ENCODE results near the gene NEURL1. TPM values are rescaled to one million over a fixed set of nuclear protein-coding genes. Genes with fewer than 3 reads are reported as not detected.

The NEURL1 gene
- total RNA-seq (2014; rRNA removed; shearing (Covaris generic)): 2.6 and 4.1 TPM in 2 replicates

GRCh38 chr10:103493362-103493915 is at the start of gene NEURL1:
NEURL1 (plus strand) TSS chr10:103493705; CDS start chr10:103494388, 683 bp downstream.
- H3K4me3 ChIP-seq: peak within 1 kb of the TSS; percentile 64
- H3K27ac ChIP-seq: peak within 1 kb of the TSS; percentile 20; the same call in 1 of the 2 replicates
- peak; percentile 55 to 70 for DNase-seq
- no peaks in the 10 kb centered on the region for H3K36me3 ChIP-seq
- H3K9me3 ChIP-seq (replicated peaks): no peaks in the 10 kb centered on the region
- H3K27me3 ChIP-seq: no peaks in the 10 kb centered on the region
- H3K4me1 ChIP-seq: peaks cover 23% of the 10 kb centered on the region

DNA sequence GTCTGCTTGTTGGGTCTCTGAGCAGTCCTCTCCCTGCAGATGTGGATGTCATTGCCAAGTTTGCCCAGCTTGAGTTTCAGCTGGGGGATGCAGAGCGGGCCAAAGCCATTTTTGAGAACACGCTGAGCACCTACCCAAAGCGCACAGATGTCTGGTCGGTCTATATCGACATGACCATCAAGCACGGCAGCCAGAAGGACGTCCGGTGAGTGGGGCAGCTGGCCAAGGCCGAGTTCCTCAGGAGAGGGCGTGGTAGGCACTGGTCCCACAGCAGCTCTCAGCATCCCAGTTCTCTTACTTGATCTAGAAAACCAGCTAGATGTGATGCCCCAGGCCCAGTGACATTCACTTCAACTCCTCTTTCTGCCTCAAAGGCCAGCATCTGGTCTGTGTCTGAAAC is 49.0 kb upstream of the NEURL1 start:
- H3K36me3 ChIP-seq: peaks cover 88% of the 10 kb centered on the region
- H3K4me3 ChIP-seq: no peak overlapping the region
- H3K9me3 ChIP-seq (replicated peaks): no peaks in the 10 kb centered on the region
- no peaks in the 10 kb centered on the region for H3K27me3 ChIP-seq
- H3K4me1 ChIP-seq: peaks cover 17% of the 10 kb centered on the region
- no peak for DNase-seq
- H3K27ac ChIP-seq: no peak overlapping the region

DNA sequence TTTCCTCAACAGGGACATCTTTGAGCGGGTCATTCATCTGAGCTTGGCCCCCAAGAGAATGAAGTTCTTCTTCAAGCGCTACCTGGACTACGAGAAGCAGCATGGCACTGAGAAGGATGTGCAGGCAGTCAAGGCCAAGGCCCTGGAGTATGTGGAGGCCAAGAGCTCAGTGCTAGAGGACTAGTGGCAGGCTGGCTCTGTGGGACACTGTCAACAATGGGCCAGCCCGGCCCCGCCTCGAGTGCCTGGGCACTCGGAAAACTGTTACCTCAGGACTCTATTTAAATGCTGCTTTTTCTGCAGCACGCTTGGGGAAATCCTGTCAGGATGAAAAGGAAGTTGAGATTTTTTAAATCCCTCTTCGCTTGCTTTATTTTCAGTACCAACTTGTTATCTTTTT is 48.1 kb upstream of the NEURL1 start:
- H3K4me1 ChIP-seq: peaks cover 9% of the 10 kb centered on the region
- no peaks in the 10 kb centered on the region for H3K27me3 ChIP-seq
- no peak overlapping the region for H3K27ac ChIP-seq
- H3K36me3 ChIP-seq: peaks cover 83% of the 10 kb centered on the region
- H3K4me3 ChIP-seq: no peak overlapping the region
- no peak for DNase-seq
- H3K9me3 ChIP-seq (replicated peaks): no peaks in the 10 kb centered on the region

DNA sequence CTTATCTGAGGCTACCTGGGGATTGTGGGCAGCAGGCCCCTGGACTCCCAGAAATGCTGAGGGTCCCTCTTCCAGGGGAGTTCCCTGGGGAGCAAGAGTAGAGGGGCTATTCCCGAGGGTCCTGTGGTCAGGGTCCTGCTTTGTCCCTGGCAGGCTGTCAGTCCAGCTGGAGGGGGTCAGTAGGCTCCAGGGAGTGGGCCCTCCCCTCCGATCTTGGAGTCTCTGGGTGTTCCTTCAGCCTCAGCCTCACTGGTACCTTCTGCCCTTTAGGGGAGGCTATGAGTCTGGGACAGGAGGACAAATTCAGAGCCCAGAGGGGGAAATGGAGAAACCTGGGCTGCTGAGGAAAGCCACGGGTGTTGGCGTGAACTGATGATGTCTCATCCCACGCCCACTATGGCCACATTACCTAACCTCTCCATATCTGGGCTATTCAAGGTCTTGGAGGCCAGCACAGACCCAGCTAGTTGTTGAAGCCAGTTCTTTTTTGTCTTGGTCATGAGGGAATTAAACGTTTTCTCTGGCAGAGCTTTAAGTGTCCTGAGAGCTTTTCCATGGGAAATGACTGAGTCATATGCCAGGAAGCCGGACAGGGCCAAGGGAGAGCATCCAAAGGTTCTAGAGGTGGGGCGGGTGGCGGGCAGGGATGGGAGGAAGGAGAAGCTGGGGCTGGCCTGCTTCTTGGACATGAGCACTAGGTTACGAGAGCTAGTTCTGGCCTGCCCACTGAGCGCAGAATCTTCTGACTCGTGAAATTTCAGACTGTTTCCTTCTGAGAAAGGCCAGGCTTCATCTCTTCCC is 47.5 kb upstream of the NEURL1 start:
- Histone ChIP-seq H3K4me1 (peaks cover 3% of the 10 kb centered on the region), H3K27ac (no peak overlapping the region), H3K9me3 (replicated peaks) (no peaks in the 10 kb centered on the region), H3K36me3 (peaks cover 77% of the 10 kb centered on the region), H3K27me3 (no peaks in the 10 kb centered on the region), H3K4me3 (no peak overlapping the region)
- no peak for DNase-seq

- Histone ChIP-seq H3K4me1 (no peaks in the 10 kb centered on the region; the same call in 1 of the 2 replicates), H3K36me3 (peaks cover 65% of the 10 kb centered on the region), H3K27me3 (no peaks in the 10 kb centered on the region), H3K27ac (no peak overlapping the region), H3K4me3 (no peak overlapping the region), H3K9me3 (replicated peaks) (no peaks in the 10 kb centered on the region)
- DNase-seq: no peak
Observed at GRCh38 chr10:103447187-103447586, 46.3 kb upstream of the NEURL1 start.

DNA sequence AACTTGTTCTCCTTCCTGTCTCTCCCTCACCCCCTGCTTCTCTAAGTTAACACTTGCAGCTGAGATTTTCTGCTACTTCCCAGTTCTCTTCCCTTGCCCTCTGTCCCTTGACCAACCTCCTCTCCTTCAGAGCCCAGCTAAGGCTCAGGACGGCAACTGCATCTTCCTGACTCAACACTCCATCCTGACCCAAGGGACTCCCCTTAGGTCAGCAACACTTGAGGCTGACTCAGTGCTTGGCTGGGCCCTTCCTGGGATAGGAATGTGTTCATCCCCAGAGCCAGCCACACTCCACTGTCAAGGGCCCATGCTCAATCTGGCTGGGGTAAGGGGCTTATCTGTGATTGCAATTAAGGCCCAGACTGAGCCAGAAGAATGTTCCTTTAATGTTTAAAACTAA is 44.8 kb upstream of the NEURL1 start:
- Histone ChIP-seq H3K4me3 (no peak overlapping the region), H3K36me3 (peaks cover 49% of the 10 kb centered on the region), H3K27ac (no peak overlapping the region), H3K4me1 (peaks cover 5% of the 10 kb centered on the region; the same call in 1 of the 2 replicates), H3K9me3 (replicated peaks) (no peaks in the 10 kb centered on the region), H3K27me3 (no peaks in the 10 kb centered on the region)
- no peak for DNase-seq

GRCh38 chr10:103449208-103450144 is 44.0 kb upstream of the NEURL1 start:
- H3K27ac ChIP-seq: no peak overlapping the region
- DNase-seq: no peak
- H3K27me3 ChIP-seq: no peaks in the 10 kb centered on the region
- peaks cover 42% of the 10 kb centered on the region for H3K36me3 ChIP-seq
- H3K9me3 ChIP-seq (replicated peaks): no peaks in the 10 kb centered on the region
- H3K4me1 ChIP-seq: peaks cover 5% of the 10 kb centered on the region; the same call in 1 of the 2 replicates
- H3K4me3 ChIP-seq: no peak overlapping the region

DNA sequence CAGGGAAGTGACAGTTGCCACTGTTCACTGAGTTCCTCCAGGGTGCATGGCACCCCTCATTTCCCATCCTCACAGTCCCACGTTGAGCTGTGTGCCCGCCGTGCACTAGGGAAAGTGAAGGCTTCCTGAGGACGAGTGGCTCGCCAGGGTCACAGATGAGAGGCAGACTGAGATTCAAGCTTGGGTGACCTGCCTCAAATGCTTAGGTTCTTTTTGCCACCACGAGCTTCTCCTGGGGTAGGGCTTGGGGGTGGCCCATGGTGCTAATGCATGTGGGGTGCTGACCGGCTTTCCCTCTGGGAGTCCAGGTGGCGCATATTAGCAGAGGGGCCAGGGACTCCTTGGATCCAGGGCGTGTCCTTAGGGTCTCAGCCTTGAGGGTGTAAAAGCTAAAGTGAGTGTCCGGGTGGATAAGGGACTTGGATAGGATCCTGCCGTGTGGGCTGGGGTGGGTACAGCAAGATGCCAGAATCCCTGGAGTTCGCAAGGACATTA is 43.3 kb upstream of the NEURL1 start:
- Histone ChIP-seq H3K36me3 (peaks cover 34% of the 10 kb centered on the region), H3K9me3 (replicated peaks) (no peaks in the 10 kb centered on the region), H3K4me1 (peaks cover 5% of the 10 kb centered on the region; the same call in 1 of the 2 replicates), H3K27me3 (no peaks in the 10 kb centered on the region), H3K4me3 (peak overlapping the region; percentile 67), H3K27ac (no peak overlapping the region)
- no peak for DNase-seq

DNA sequence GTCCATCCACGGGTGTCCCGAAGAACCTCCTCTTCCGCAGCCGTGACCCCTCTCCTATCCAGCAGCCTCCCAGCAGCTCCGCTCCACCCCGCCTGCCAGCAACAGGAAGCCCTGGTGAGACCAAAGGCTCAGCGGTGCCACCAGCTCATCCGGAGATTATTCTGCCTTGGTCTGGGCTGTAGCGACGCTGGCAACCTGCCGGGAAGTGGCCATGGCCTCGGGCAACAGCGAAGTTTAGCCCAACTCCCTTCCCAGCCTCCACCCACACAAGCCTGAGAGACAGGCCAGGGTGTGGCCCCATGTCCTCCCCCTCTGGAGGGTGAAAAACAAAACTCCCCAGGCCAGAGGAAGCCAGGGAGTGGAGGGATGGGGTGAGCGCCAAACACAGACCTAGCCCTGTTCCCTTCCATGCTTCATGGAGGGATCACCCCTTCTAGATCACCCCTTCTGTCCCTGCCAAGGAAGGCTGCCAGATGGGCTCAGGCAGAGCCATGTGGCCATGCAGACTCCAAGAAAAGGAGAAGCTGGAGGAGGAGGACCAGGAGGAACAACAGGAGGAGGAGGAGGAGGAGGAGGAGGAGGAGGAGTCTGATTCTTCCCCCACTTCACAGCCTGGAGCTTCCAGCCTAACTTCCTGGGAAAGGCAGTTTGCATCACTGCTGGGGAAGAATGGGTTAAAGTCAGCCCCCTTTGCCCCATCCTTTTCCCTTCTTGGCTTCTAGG is 42.3 kb upstream of the NEURL1 start:
- Histone ChIP-seq H3K4me3 (peak overlapping the region; percentile 67), H3K27ac (peak overlapping the region; percentile 67), H3K36me3 (peaks cover 25% of the 10 kb centered on the region), H3K4me1 (peaks cover 7% of the 10 kb centered on the region), H3K27me3 (no peaks in the 10 kb centered on the region), H3K9me3 (replicated peaks) (no peaks in the 10 kb centered on the region)
- peak; percentile 76 to 82 for DNase-seq

GRCh38 chr10:103451831-103452505 is 41.5 kb upstream of the NEURL1 start, which contains the start of gene CALHM2:
CALHM2 (minus strand) TSS chr10:103452370; CDS start chr10:103449941, 2,429 bp downstream.
- Histone ChIP-seq H3K9me3 (replicated peaks) (no peaks in the 10 kb centered on the region), H3K4me1 (peaks cover 15% of the 10 kb centered on the region), H3K36me3 (peaks cover 18% of the 10 kb centered on the region), H3K4me3 (peak within 1 kb of the TSS; percentile 67), H3K27ac (peak within 1 kb of the TSS; percentile 67), H3K27me3 (no peaks in the 10 kb centered on the region)
- peak; percentile 85 to 87 for DNase-seq

DNA sequence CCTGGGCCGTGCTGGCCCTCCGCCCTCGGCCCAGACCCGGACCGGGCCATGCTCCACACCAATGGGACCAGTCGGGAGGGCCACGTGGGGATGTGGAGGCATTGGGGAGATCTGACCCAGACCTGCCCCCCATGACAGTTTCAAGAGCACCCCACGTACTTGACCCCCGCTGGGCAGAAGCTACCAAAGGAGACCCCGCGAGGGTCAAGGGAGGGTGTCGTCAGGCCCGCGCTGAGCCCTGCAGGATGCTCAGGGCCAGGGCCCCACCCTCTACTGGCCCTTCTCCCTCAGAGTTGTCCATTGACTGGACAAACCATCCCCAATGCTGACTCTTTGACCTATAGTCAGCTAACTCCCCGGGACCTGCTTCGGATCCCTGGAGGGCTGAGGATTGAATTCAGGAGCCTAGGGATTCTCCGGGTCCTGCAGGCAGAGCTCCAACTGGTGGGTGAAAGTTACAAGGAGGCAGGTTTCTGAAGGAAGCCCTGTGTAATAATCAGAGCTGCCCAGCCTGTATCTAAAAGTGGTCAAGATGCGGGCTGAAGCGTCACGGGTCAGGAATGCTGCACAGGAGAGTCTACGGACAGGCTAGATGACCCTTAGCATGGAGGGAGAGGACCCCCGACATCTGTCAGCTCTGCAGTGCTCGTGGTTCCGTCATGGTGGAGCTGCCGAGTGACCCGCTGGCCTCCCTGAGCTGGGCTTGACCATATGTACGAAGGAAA is 40.8 kb upstream of the NEURL1 start:
- Histone ChIP-seq H3K27ac (peak overlapping the region; percentile 67), H3K36me3 (peaks cover 11% of the 10 kb centered on the region), H3K27me3 (no peaks in the 10 kb centered on the region), H3K4me3 (peak overlapping the region; percentile 67), H3K9me3 (replicated peaks) (no peaks in the 10 kb centered on the region), H3K4me1 (peaks cover 22% of the 10 kb centered on the region)
- peak in 1 of 2 experiments; percentile 37 for DNase-seq

DNA sequence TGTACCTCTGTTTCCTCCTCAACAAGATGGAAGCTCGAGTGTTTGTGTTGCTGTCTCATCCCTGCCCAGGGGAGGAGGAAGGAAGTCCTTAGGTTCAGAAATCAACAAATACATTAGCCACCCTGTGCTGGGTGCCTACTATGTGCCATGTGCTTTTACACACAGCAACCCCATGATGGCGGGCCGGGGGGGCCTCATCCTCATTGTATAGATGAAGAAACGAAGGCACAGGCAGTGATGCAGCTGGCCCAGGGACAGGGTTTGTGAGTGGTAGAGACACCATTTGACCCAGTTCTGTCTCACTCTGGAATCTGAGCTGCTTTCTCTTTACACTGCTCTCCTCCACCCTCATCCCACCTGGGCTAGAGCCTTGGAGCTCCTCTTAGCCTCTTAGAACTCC is 39.5 kb upstream of the NEURL1 start:
- Histone ChIP-seq H3K27me3 (no peaks in the 10 kb centered on the region), H3K4me1 (peaks cover 33% of the 10 kb centered on the region), H3K9me3 (replicated peaks) (no peaks in the 10 kb centered on the region), H3K36me3 (0 out of 2 replicates have a peak, but pooled peaks cover 1% of the 10 kb centered on the region), H3K4me3 (no peak overlapping the region), H3K27ac (no peak overlapping the region)
- DNase-seq: no peak

DNA sequence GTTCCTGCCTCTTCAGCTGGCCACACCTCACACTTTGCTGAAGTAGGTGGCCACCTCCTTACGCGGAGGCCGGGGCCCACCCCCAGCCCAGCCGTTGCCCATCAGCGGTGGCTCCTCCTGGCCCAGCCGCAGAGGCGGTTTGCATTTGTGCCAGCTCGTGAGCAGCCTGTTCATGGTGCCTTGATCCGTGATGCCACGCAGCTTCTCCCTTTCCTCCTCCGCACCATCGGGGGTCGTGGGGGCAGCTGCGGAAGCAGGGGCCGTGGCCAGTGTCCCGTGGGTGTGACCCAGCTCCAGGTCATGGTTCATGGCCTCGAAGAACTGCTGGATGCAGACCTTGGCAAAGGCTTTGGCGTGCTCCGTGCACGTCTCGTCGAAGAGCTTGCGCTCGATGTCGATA is 38.3 kb upstream of the NEURL1 start:
- H3K27me3 ChIP-seq: no peaks in the 10 kb centered on the region
- no peak overlapping the region for H3K27ac ChIP-seq

More for the DNA sequence above, 38.3 kb upstream of the NEURL1 start:
- Histone ChIP-seq H3K4me1 (peaks cover 33% of the 10 kb centered on the region), H3K9me3 (replicated peaks) (no peaks in the 10 kb centered on the region), H3K36me3 (no peaks in the 10 kb centered on the region), H3K4me3 (no peak overlapping the region)
- DNase-seq: no peak
